Activated CD4-positive, alpha-beta T cell treated with anti-CD3 and anti-CD28 coated beads, Interleukin-2, amount 50 U/mL, for 4 hours (primary cell): ENCODE results near the gene TBCK.
"Not testable (repeated sequence)": the region's sequence is repeated elsewhere in the genome, so short reads cannot be mapped to it uniquely, and the experiment has no call there.

Source experiments
- DNase-seq, 2 experiments: peaks; one replicate each; pipeline ENCODE4 v3.0.0-alpha.2; 2020

Gene TBCK

GRCh38 chr4:106208481-106209460, 107.2 kb downstream of the TBCK start:
- DNase-seq = no peak

- DNase-seq = no peak
Measured at GRCh38 chr4:106201373-106201772, 114.6 kb downstream of the TBCK start.

- no peak for DNase-seq
Measured at GRCh38 chr4:106195435-106195950, 120.5 kb downstream of the TBCK start.

GRCh38 chr4:106194801-106195200, 121.2 kb downstream of the TBCK start:
- no peak for DNase-seq

- DNase-seq = no peak
Measured at GRCh38 chr4:106192131-106192530, 123.9 kb downstream of the TBCK start.

GRCh38 chr4:106186201-106186600, 129.8 kb downstream of the TBCK start:
- no peak for DNase-seq

GRCh38 chr4:106183551-106183950, 132.5 kb downstream of the TBCK start:
- DNase-seq = no peak

- DNase-seq = no peak
Measured at GRCh38 chr4:106172861-106173260, 143.1 kb downstream of the TBCK start.

- no peak for DNase-seq
Measured at GRCh38 chr4:106165351-106166010, 150.5 kb downstream of the TBCK start.

GRCh38 chr4:106162278-106162677, 153.7 kb downstream of the TBCK start:
- no peak for DNase-seq

GRCh38 chr4:106160560-106160959, 155.4 kb downstream of the TBCK start:
- no peak for DNase-seq

GRCh38 chr4:106149911-106150310, 166.1 kb downstream of the TBCK start:
- DNase-seq = no peak

- DNase-seq = no peak
Measured at GRCh38 chr4:106149026-106149425, 167.0 kb downstream of the TBCK start.

GRCh38 chr4:106142616-106143127, 173.3 kb downstream of the TBCK start:
- no peak for DNase-seq

GRCh38 chr4:106140601-106141000, 175.4 kb downstream of the TBCK start:
- no peak for DNase-seq

GRCh38 chr4:106136777-106137331, 179.2 kb downstream of the TBCK start:
- DNase-seq = no peak

GRCh38 chr4:106132045-106132444, 184.0 kb downstream of the TBCK start:
- DNase-seq = no peak

- no peak for DNase-seq
Measured at GRCh38 chr4:106126062-106126461, 189.9 kb downstream of the TBCK start.

- not testable (repeated sequence) for DNase-seq
Measured at GRCh38 chr4:106119949-106120555, 196.0 kb downstream of the TBCK start.

- DNase-seq = no peak
Measured at GRCh38 chr4:106116025-106116424, 200.0 kb downstream of the TBCK start.

GRCh38 chr4:106114270-106114669, 201.7 kb downstream of the TBCK start:
- DNase-seq = no peak

GRCh38 chr4:106111778-106112469, 204.1 kb downstream of the TBCK start:
- not testable (repeated sequence) for DNase-seq
